CD14-positive monocyte (primary cell): ENCODE measurements around the gene SEMA3F. TPM values are rescaled to one million over a fixed set of nuclear protein-coding genes. Genes with fewer than 3 reads are reported as not detected.

Experiments
- DNase-seq, 3 donors: peaks; one replicate each; pipeline ENCODE4 v3.0.0-alpha.2; 2011 to 2022
- H2AFZ ChIP-seq: 2 replicates; pipeline ENCODE4 v1.6.0; 2012; ENCODE audit warnings: mild to moderate bottlenecking, low read depth, low read length, inconsistent platforms; ENCODE audit not compliant: insufficient read depth, poor library complexity, severe bottlenecking
- H3K27ac ChIP-seq, 2 donors: 1 replicate in 1 of 2; 2 replicates in 1 of 2; pipeline ENCODE4 v1.5.1; 2012 to 2013; ENCODE audit warnings: low read length in 2 of 2, control low read depth in 1 of 2, inconsistent platforms in 1 of 2, low read depth in 1 of 2, mild to moderate bottlenecking in 1 of 2
- H3K27me3 ChIP-seq, 2 donors: one replicate each; pipeline versions ENCODE4 v1.6.0 to v1.6.1; 2011 to 2013; ENCODE audit warnings: low read length in 2 of 2; ENCODE audit not compliant: control insufficient read depth in 2 of 2, insufficient read depth in 2 of 2
- H3K36me3 ChIP-seq, 2 donors: replicated peaks in 1 of 2; 1 replicate in 1 of 2; 2 replicates in 1 of 2; pipeline versions ENCODE4 v1.5.1 to v1.6.1; 2012 to 2013; ENCODE audit warnings: low read length in 2 of 2, control low read depth in 1 of 2, inconsistent platforms in 1 of 2, mild to moderate bottlenecking in 1 of 2; ENCODE audit not compliant: insufficient read depth in 2 of 2, control insufficient read depth in 1 of 2
- H3K4me1 ChIP-seq, 2 donors: 1 replicate in 1 of 2; 2 replicates in 1 of 2; pipeline versions ENCODE4 v1.5.1 to v1.6.1; 2012 to 2013; ENCODE audit warnings: low read length in 2 of 2, control low read depth in 1 of 2, inconsistent platforms in 1 of 2, mild to moderate bottlenecking in 1 of 2, moderate library complexity in 1 of 2; ENCODE audit not compliant: insufficient read depth in 2 of 2, control insufficient read depth in 1 of 2
- H3K4me2 ChIP-seq: replicated peaks from 2 replicates; pipeline ENCODE3; 2012; ENCODE audit warnings: low read length, moderate library complexity, mild to moderate bottlenecking; ENCODE audit not compliant: poor library complexity, severe bottlenecking; ENCODE audit errors: extremely low read depth
- H3K4me3 ChIP-seq, 3 experiments: fragments of 200-600 bp in 1 of 3; sonication (generic) in 1 of 3; replicated peaks in 1 of 3; 1 replicate in 2 of 3; 2 replicates in 1 of 3; pipeline ENCODE4 v1.5.1; 2011 to 2013; ENCODE audit warnings: low read length in 3 of 3, mild to moderate bottlenecking in 3 of 3, control low read depth in 2 of 3, low read depth in 2 of 3, inconsistent platforms in 1 of 3, moderate library complexity in 1 of 3
- H3K79me2 ChIP-seq: 2 replicates; pipeline ENCODE4 v1.6.0; 2012; ENCODE audit warnings: mild to moderate bottlenecking, control low read depth, inconsistent platforms, low read length, moderate library complexity; ENCODE audit not compliant: insufficient read depth
- H3K9ac ChIP-seq: 2 replicates; pipeline ENCODE4 v1.6.0; 2017; ENCODE audit warnings: low read length, mild to moderate bottlenecking; ENCODE audit not compliant: insufficient read depth, poor library complexity, severe bottlenecking
- H3K9me3 ChIP-seq, 2 donors: replicated peaks in 1 of 2; 1 replicate in 1 of 2; 2 replicates in 1 of 2; pipeline versions ENCODE4 v1.5.1 to v1.6.1; 2012 to 2013; ENCODE audit warnings: low read length in 2 of 2, control low read depth in 1 of 2; ENCODE audit not compliant: control insufficient read depth in 1 of 2, insufficient read depth in 1 of 2
- H4K20me1 ChIP-seq: 2 replicates; pipeline ENCODE4 v1.6.0; 2012; ENCODE audit warnings: mild to moderate bottlenecking, low read length, control low read depth, moderate library complexity; ENCODE audit not compliant: insufficient read depth
- H3K27ac Mint-ChIP-seq, 7 donors: one replicate each; pipeline ENCODE4 v1.8.0; 2020; ENCODE audit warnings: mild to moderate bottlenecking in 7 of 7, mixed read lengths in 7 of 7, moderate library complexity in 6 of 7, inconsistent platforms in 2 of 7
- H3K27me3 Mint-ChIP-seq, 3 donors: one replicate each; pipeline ENCODE4 v1.8.0; 2021 to 2022; ENCODE audit warnings: low read depth in 3 of 3, mild to moderate bottlenecking in 3 of 3, mixed read lengths in 3 of 3, moderate library complexity in 3 of 3, inconsistent platforms in 1 of 3
- H3K36me3 Mint-ChIP-seq, 2 donors: one replicate each; pipeline ENCODE4 v1.8.0; 2020; ENCODE audit warnings: mixed read lengths in 2 of 2, inconsistent platforms in 1 of 2, mild to moderate bottlenecking in 1 of 2
- H3K4me1 Mint-ChIP-seq: one replicate; pipeline ENCODE4 v1.8.0; 2020; ENCODE audit warnings: mild to moderate bottlenecking, mixed read lengths
- H3K4me3 Mint-ChIP-seq, 2 donors: one replicate each; pipeline ENCODE4 v1.8.0; 2020; ENCODE audit warnings: mild to moderate bottlenecking in 2 of 2, mixed read lengths in 2 of 2, moderate library complexity in 1 of 2
- H3K9me3 Mint-ChIP-seq, 7 donors: one replicate each; pipeline ENCODE4 v1.8.0; 2020 to 2022; ENCODE audit warnings: mixed read lengths in 7 of 7, mild to moderate bottlenecking in 6 of 7, moderate library complexity in 6 of 7, inconsistent platforms in 2 of 7
- CTCF ChIP-seq: fragments of 200-600 bp; IDR thresholded peaks from one replicate; pipeline ENCODE4 v1.8.0; 2022; ENCODE audit warnings: antibody characterized with exemption, mild to moderate bottlenecking
- WGBS: methylation state at CpG from one replicate; pipeline ENCODE4 v1.1.5; 2013; ENCODE audit warnings: missing lambda C conversion rate; ENCODE audit not compliant: insufficient coverage; 5-methylcytosine and 5-hydroxymethylcytosine counted together
- intact Hi-C, 2 donors: fragments of 100-400 bp; cut with micrococcal nuclease; formaldehyde crosslinking; loops; one replicate each; pipeline versions ENCODE4 v1.15.0 to v1.15.1; 2023
- polyA plus RNA-seq, 3 donors: library from polyadenylated mRNA; depleted of rRNA in 1 of 3; unstranded in 2 of 3; stranded (reverse) in 1 of 3; fragments of 300-500 nt in 2 of 3; fragments of >200 nt in 1 of 3; fragmentation: Illumina TruSeq in 2 of 3; gene quantifications; 1 replicate in 2 of 3; 2 replicates in 1 of 3; pipeline ENCODE4 v1.2.3, GENCODE V29; 2012 to 2021

The SEMA3F gene
- polyA plus RNA-seq, 3 donors = 0.01 TPM; not detected in 2

- Histone ChIP-seq H3K9ac (no peak overlapping the region), H3K79me2 (no peaks in the 10 kb centered on the region), H3K4me2 (no peak overlapping the region), H4K20me1 (peaks cover 8% of the 10 kb centered on the region), H3K9me3 (peaks cover 0 to 12% of the 10 kb centered on the region in 2 donors), H3K36me3 (no peaks in the 10 kb centered on the region), H3K4me3 (no peak overlapping the region), H3K27ac (no peak overlapping the region), H3K27me3 (peaks cover 16 to 31% of the 10 kb centered on the region in 2 donors), H3K4me1 (peaks cover 10 to 19% of the 10 kb centered on the region in 2 donors), H2AFZ (no peak overlapping the region)
- Mint-ChIP-seq H3K4me1 (peaks cover 17% of the 10 kb centered on the region), H3K4me3 (peak overlapping the region in 1 of 2 donors; percentile 42), H3K9me3 (peaks cover 0 to 9% (median 6%) of the 10 kb centered on the region in 7 donors), H3K27ac (peak overlapping the region in 1 of 7 donors; percentile 73), H3K36me3 (peaks cover 4 to 10% of the 10 kb centered on the region in 2 donors), H3K27me3 (peaks cover 37 to 38% (median 37%) of the 10 kb centered on the region in 3 donors)
- no peak for TF ChIP-seq CTCF
- 100% methylated on average over 1 of the region's 5 CpGs for WGBS
- no peak for DNase-seq
- intact Hi-C loops = no loop called here
Observed at GRCh38 chr3:50151728-50152127, 3.4 kb upstream of the SEMA3F start.

- intact Hi-C loops = no loop called here
- peaks cover 19 to 47% of the 10 kb centered on the region in 2 donors for H3K27me3 ChIP-seq
Observed at GRCh38 chr3:50153782-50154475, 1.2 kb upstream of the SEMA3F start.

More at GRCh38 chr3:50153782-50154475, 1.2 kb upstream of the SEMA3F start:
- Histone ChIP-seq H3K4me2 (peak overlapping the region; percentile 81), H2AFZ (peak overlapping the region; percentile 68), H3K9ac (no peak overlapping the region), H3K4me1 (peaks cover 10 to 19% of the 10 kb centered on the region in 2 donors), H4K20me1 (peaks cover 8% of the 10 kb centered on the region), H3K4me3 (peak overlapping the region in 1 of 3 experiments; percentile 71), H3K79me2 (no peaks in the 10 kb centered on the region), H3K27ac (no peak overlapping the region), H3K36me3 (no peaks in the 10 kb centered on the region), H3K9me3 (peaks cover 0 to 16% of the 10 kb centered on the region in 2 donors)
- peaks cover 4 to 10% of the 10 kb centered on the region in 2 donors for H3K36me3 Mint-ChIP-seq
- peaks cover 0 to 15% (median 6%) of the 10 kb centered on the region in 7 donors for H3K9me3 Mint-ChIP-seq
- H3K4me1 Mint-ChIP-seq = peaks cover 25% of the 10 kb centered on the region
- DNase-seq = no peak
- peak overlapping the region in 3 of 7 donors; percentile 31 to 38 (median 35) for H3K27ac Mint-ChIP-seq
- peaks cover 44 to 56% (median 53%) of the 10 kb centered on the region in 3 donors for H3K27me3 Mint-ChIP-seq
- no peak for TF ChIP-seq CTCF
- H3K4me3 Mint-ChIP-seq = peak overlapping the region; percentile 75 to 88
- 52% methylated on average over 9 of the region's 9 CpGs for WGBS
